Measurements from ENCODE around the gene RASGRP2.

The RASGRP2 gene

DNA sequence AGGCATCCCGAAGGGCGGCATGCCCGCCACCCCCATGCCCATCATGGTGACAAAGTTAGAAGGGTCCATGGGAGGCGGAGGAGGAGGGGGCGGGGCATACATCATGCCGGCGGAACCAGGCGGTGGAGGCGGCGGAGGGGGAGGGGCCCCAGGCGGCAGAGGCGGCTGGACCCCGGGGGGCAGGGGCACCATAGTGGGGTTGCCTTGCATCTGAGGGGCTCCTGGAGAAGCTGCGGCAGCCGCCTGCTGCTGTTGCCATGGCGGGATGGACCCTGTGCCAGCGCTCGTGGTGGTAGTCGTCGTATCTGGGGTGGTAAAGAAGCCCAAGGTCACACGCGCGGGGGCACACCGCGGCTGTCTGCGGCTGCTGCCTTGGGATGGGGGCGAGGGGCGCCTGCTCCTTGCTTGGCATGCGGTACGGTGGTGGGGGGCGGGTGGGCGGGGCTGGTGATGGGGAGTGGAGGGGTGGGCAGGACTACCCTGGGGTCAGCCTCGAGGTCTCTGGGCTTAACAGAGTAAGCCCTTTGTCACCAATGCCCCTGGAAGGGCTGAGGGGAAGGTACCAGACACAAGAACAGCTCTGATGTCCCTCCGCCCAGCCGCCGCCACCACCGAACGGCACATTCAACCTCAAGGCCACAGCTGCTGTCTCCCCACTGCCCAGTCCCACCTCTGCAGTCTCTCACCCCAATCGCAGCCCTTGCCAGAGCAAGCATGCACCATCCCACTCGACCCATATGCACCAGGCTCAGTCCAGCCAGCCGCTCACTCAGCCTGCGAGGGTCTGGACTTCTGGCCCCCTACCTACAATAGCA lies 22.1 kb upstream of the RASGRP2 start:
- peak; percentile 15 for DNase-seq (ENCODE audit: low spot score)
- in situ Hi-C loops (cut with MboI; ENCODE audit: low sequenced_read_pairs, unreplicated experiment) = no loop called here
- TF ChIP-seq, protein P1, sequence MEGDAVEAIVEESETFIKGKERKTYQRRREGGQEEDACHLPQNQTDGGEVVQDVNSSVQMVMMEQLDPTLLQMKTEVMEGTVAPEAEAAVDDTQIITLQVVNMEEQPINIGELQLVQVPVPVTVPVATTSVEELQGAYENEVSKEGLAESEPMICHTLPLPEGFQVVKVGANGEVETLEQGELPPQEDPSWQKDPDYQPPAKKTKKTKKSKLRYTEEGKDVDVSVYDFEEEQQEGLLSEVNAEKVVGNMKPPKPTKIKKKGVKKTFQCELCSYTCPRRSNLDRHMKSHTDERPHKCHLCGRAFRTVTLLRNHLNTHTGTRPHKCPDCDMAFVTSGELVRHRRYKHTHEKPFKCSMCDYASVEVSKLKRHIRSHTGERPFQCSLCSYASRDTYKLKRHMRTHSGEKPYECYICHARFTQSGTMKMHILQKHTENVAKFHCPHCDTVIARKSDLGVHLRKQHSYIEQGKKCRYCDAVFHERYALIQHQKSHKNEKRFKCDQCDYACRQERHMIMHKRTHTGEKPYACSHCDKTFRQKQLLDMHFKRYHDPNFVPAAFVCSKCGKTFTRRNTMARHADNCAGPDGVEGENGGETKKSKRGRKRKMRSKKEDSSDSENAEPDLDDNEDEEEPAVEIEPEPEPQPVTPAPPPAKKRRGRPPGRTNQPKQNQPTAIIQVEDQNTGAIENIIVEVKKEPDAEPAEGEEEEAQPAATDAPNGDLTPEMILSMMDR (IDR thresholded peaks at IDR 0.05; ENCODE audit: borderline replicate concordance, control extremely low read depth, extremely low read depth, insufficient read depth, missing control alignments) = no peak

DNA sequence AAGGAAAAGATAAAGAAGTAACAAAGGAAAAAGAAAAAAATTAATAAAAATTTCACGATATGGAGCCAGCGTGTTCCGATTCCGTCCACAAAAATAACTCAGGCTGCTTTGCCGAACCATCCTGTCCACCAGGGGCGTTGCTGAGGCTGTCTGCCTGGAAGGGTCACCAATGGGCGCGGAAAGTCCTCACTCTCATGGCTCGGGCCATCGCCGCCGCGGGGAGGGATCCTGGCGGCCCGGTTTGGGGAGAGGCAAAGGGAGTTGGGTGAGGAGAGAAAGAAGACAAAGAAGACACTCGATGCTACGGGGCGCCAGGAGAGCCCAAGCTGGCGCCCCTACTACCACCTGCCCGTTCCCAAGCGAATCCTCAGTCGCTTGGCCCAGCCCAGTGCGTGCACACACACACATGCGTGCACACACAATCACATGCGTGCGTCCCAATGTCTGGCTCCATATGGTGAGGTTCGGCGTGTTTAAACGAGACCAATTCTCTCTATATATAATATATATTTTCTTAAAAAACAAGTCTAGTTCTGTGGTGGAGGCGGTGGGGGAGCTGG lies 21.4 kb upstream of the RASGRP2 start:
- in situ Hi-C loops (cut with MboI; ENCODE audit: low sequenced_read_pairs, unreplicated experiment) = no loop called here
- TF ChIP-seq, protein P1 (IDR thresholded peaks at IDR 0.05; ENCODE audit: borderline replicate concordance, control extremely low read depth, extremely low read depth, insufficient read depth, missing control alignments) = no peak
- peak; percentile 7 for DNase-seq (ENCODE audit: low spot score)

DNA sequence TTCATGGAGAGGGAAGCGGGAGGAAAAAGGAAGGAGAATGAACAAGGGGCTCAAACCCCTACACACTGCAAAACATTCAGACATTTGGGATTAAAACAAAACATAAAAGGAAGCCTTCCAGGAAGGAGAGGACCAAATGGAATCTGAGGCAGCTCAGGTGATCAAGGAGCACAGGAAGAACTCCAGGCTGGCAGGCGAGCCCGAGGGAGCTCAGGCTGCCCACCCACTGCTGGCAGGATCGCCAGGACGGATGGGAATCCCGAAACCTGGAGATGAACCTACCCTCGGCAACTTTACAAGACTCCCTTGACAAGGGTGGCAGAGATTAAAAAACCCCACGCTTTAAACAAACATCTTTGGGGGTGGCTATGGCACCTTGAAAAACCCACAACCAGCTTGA lies 20.8 kb upstream of the RASGRP2 start:
- DNase-seq (ENCODE audit: low spot score) = peak; percentile 4
- TF ChIP-seq, protein P1 (IDR thresholded peaks at IDR 0.05; ENCODE audit: borderline replicate concordance, control extremely low read depth, extremely low read depth, insufficient read depth, missing control alignments) = no peak
- in situ Hi-C loops (cut with MboI; ENCODE audit: low sequenced_read_pairs, unreplicated experiment) = no loop called here

DNA sequence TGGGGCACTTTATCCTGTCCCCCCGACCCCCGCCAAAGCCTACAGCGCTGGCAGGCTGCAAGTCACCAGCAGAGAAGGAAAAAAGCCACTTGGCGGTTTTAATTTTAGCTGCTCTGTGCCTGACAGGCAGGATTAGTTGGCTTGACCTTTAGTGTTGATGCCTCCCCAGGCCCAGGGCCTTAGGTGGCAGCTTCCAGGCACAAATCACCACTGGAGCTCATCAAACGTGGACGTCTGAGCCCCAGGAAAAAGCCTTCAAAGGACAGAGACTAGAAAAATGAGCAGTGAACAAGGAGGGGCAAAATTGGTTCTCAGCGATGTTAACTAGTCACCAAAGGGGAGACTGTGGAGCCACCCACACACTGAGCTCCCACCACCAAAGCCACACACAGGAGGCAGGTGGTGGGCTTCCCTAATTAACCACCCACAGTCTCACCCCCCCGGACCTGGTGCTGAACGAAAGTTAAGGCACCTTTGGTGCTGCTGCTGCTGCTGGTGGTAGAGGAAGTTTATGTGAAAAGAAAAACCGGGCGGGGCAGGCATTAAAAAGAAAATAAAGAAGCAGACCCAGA lies 20.2 kb upstream of the RASGRP2 start:
- TF ChIP-seq, protein P1 (IDR thresholded peaks at IDR 0.05; ENCODE audit: borderline replicate concordance, control extremely low read depth, extremely low read depth, insufficient read depth, missing control alignments) = no peak
- DNase-seq (ENCODE audit: low spot score) = peak; percentile 25
- in situ Hi-C loops (cut with MboI; ENCODE audit: low sequenced_read_pairs, unreplicated experiment) = no loop called here

DNA sequence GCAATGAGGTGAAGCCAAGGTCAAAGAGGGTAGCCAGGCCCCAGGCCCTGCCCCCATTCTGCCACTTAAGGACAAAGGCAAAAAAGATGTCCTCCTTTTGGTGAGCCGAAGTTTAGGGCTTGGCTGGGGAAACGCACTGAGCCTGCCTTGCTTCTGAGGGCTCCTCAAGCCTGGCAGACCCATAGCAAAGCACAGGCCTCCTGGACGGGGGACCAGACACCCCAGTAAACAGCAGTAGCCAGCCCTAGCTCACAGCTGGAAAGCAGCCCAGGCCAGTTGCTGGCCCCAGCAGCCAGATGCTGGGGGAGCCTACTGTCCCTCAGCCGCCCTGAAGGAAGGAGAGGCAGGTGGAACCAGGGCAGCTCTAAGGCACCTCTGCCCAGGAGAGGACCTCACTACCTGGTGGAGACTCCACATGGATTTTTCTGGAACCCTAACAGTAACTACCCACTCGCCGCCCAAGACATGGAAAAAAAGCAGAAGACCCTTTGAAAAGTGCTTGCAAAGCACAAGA lies 19.6 kb upstream of the RASGRP2 start:
- TF ChIP-seq, protein P1 (IDR thresholded peaks at IDR 0.05; ENCODE audit: borderline replicate concordance, control extremely low read depth, extremely low read depth, insufficient read depth, missing control alignments) = no peak
- in situ Hi-C loops (cut with MboI; ENCODE audit: low sequenced_read_pairs, unreplicated experiment) = no loop called here
- peak; percentile 22 for DNase-seq (ENCODE audit: low spot score)

DNA sequence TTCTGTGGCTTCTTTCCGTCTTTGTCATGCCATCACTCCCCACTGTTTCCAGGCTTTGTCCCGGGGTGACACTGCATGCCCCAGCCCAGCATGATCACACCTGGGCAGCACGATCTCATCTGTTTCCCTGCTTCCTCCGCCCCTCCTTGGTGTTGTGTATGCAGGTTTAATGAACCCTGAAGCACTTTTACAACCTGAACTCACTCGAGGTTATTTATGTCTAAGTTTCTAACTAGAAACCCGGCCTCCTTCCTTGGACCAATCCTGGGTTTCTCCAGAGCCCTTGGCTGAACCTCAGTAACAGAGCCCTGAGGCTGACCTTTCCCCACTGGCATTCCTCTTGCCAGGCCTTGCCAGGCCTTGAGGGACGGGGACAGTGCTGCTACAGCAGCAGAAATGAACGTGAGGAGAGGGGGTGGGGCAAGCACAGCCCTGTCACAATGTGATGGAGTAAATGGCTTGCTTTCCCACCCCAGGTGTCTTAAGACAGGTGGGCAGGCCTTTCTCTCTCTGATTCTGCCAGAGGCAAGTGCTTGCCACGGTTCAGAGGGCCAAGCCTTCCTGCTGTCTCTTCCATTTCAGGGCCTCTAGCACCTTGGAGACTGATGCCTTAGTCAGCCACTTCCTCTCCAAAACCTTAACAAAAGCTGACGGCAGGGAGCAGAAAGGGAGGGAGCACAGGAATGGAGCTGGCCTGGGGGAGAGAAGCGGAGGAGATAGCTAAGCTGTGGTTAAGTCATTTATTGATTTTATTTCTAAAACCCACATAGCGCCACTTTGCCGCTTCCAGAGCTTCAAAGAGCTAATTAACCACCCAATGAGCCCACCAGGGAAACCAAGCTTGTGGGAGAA lies 19.0 kb upstream of the RASGRP2 start:
- peak; percentile 22 for DNase-seq (ENCODE audit: low spot score)
- in situ Hi-C loops (cut with MboI; ENCODE audit: low sequenced_read_pairs, unreplicated experiment) = no loop called here

More for the DNA sequence above, 19.0 kb upstream of the RASGRP2 start:
- TF ChIP-seq, protein P1 (IDR thresholded peaks at IDR 0.05; ENCODE audit: borderline replicate concordance, control extremely low read depth, extremely low read depth, insufficient read depth, missing control alignments) = no peak

Measured in GM13976 (cell line).